GM19099 (cell line): ENCODE results near the gene BEND5.

Source experiments
- POLR2A ChIP-seq: IDR thresholded peaks from 3 replicates; pipeline ENCODE4 v1.6.1; 2011; ENCODE audit warnings: low read depth; ENCODE audit not compliant: insufficient read length; ENCODE audit errors: extremely low read depth

BEND5 gene

GRCh38 chr1:48710915-48711314, 65.8 kb downstream of the BEND5 start:
- TF ChIP-seq POLR2A, result no peak

- no peak for TF ChIP-seq POLR2A
These were observed 66.4 kb downstream of the BEND5 start for GRCh38 chr1:48710318-48710717.

DNA sequence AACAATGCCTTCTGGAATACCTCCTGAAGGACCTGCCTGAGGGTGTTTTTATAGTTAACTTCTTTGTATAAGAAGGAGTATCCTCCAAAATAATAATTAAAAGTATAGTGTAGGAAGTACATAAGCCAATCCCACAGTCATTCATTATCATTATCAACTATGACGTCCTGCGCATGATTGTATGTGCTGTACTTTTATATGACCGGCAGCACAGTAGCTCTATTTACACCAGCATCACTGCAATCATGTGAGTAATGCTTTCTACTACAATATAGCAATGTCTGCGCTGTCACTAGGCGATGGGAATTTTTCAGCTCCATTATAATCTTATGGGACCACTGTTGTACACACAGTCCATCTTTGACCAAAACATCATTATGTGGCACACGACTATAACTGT, 72.0 kb downstream of the BEND5 start:
- TF ChIP-seq POLR2A, result no peak

DNA sequence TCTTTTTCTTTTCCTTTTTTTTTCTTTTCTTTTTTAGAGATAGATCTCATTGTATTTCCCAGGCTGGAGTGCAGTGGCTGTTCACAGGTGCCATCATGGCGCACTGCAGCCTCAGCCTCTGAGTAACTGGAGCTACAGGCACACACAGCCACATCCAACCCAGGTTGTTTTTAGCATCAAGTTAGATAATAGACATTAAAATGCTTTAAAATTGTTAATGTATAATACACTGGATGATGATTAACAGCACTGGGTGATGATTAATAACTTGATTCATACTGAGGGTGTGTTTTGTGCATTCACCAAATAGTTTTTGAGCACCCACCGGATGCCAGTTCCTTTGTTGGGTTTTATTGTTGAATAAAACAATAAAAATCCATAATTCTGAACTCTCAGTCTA, 75.2 kb downstream of the BEND5 start:
- TF ChIP-seq POLR2A, result no peak

GRCh38 chr1:48697066-48697707, 79.5 kb downstream of the BEND5 start:
- TF ChIP-seq POLR2A, result no peak

GRCh38 chr1:48695161-48695560, 81.5 kb downstream of the BEND5 start:
- no peak for TF ChIP-seq POLR2A

DNA sequence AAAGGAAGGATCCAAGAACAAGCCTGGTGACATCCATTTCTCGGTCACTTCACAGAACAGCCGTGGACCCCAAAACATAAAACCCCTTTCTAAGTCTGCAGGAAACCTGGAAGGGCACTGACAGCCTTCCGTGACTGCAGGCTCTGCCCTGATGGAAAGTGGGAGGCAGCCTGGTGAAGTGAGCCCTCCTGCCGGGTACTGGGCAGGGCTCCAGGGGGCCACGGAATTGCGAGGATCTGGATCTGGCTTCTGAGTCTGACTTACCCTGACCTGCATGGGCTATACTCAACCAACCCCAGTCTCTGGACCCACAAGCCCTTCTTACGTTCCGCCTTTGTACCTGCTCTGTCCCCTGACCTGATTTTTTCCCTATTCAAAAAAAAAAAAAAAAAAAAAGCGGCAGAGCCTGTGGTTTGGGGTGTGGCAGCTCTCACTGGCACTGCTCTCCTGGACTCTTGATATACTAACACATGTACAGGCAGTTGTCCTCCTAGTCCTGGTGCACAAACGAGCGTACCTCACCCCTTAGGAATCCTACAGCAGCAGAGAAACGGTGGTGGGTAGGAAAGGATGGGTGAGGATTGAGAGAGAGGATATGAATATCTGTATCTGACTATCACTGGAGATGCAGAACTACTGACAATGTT, 82.9 kb downstream of the BEND5 start:
- no peak for TF ChIP-seq POLR2A

DNA sequence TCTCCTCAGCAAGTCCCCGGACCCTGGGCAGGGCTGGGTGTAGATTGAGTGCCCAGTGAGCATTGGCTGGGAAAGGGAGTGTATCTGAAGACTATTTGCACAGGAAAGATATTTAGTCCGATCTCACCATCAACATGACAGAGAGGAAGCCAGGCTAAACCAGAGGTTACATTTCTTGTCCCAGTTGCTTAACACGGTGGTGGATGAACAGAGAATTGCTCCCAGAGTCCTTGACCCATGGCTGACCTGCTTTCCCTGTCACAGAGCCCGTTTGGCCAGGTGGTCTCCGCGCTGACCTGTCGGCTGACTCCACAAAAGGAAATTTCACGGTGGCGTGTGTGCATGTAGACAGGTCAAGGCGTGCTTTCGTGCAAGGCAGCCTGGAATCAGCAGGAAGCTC, 83.5 kb downstream of the BEND5 start:
- no peak for TF ChIP-seq POLR2A

DNA sequence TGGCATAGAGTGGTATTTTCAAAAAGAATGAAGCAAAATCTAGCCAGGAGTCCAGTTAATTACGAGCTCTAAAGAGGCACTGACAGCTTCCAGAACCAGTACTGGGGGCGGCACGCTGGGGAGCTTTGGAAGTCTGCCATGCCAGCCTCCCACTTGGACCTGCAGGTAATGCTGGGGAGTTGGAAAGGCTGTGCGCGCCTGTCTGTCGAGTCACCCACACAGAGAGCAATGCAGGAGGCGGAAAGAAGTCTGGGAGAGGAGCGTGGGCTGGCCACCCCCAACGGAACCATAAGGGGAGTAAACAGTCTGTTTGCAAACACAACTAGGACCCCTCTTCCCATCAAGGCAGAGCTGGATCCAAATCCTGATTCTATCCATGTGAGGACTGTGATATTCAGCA, 84.5 kb downstream of the BEND5 start:
- no peak for TF ChIP-seq POLR2A

- no peak for TF ChIP-seq POLR2A
These were observed 85.2 kb downstream of the BEND5 start for GRCh38 chr1:48691429-48692001.

GRCh38 chr1:48688102-48688760, 88.5 kb downstream of the BEND5 start:
- no peak for TF ChIP-seq POLR2A

- TF ChIP-seq POLR2A, result no peak
These were observed 89.2 kb downstream of the BEND5 start for GRCh38 chr1:48687282-48688045.

GRCh38 chr1:48686159-48686558, 90.5 kb downstream of the BEND5 start:
- no peak for TF ChIP-seq POLR2A

GRCh38 chr1:48684381-48684780, 92.3 kb downstream of the BEND5 start:
- no peak for TF ChIP-seq POLR2A

GRCh38 chr1:48683839-48684238, 92.9 kb downstream of the BEND5 start:
- TF ChIP-seq POLR2A, result no peak
